Measurements from ENCODE around the gene PDE4D.

The PDE4D gene

DNA sequence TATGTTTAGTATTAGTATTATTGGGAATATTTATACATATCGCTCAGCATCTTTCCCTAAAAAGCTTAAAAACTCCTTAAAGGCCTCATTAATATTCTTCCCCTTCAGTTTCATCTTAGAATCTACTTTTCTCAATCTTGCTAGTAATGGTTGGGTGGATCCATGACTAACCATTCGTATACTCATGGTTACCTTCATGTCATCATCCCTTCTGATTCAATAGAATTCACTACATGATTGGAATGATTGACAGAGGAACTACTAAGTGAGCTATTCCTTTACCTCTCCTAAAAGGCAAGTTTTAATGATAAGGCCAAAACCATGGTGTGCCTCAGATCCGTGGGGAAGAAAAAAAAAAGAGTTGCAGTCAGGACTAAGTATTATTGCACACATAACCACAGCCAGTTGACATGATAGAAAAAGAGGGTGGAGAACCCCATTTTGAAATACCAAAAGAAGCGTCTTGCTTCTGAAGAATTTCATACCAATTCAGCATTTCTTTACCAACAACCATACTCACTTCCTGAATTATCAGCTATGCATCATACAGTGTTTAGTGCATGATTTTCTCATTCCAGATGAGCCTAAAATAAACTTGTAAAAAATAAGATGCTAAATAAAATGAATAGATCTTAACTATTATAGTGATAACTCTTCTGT is 624.6 kb downstream of the PDE4D start:
- no peak for DNase-seq

DNA sequence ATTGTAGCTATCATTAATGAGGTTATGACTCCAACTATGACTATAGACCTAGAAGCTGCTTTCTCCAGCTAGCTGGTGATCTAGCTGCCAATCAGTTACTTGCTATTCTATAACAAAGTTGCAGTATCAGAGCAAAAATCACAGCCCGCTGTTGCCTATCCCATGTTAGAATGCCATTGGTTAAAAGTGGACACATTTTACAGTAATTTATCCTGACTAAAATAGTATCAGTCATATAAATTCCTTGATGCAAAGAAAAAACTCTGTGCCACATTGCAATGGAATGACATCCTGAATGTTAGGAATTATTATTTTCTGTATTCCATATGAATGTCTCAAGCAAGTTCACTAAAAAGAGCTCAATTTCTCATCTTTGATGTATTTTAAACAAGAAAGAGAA is 626.5 kb downstream of the PDE4D start:
- DNase-seq: no peak

DNA sequence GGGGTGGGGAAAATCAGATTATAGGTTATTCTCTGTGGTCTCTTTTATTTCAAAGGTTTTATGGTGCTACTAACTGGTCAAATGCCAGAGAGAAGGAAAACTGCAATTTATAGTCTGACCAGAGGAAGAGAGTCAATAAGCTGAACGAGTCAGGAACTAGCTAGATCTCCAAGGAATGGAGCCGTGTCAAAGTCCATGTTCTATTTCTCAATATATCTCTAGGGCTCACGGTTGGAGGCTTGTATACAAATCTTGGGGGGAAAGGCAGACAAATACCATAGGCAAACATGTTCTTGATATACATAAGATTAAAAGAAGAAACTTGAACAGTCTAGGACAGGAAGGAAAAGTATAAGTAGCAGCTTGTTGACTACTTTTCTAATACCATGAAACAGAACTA is 627.1 kb downstream of the PDE4D start:
- DNase-seq: no peak

DNA sequence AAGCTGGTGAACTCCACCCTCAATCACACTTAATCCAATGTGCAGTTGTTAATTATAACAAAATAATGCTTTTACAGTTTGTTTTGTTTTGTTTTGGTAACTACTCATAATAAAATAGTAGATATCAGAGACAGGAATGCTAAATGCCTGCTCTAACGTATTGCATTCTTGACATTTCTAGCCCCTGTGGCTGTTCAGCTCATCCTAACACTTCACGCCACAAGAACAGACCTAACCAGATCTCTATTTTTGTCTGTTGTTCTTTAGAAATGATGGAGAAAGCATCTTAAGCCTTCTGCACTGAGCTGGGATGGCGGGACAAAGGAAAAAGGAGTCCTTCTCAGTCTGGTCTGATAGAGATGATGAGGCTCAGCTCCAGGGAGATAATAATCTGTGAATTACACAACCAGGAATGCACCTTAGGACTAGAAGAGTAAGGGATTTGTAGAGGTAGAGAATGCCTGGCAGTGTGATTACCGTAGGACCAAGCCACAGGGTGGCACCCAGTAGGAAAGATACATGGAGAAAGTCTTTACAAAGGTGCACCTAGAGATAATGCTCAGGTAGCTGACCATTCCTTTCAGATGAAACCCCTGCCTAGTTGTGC is 628.8 kb downstream of the PDE4D start:
- no peak for DNase-seq

DNA sequence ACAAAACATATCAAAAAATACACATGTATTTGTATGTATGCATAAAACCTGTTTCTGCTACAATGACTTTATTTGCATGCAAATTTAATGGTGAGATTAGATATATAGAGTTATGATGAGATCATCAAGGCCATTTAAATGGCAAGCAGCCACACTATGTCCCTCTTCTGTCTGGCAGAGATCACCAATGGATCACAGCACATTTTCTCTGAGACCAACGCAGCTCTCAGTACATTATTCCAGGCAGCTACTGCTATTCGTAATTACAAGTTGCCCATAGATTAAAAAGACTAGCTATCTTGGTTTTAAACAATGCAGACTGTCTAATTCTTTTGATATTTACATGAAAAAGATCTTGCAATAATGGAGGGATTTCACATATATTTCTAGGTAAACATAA is 629.5 kb downstream of the PDE4D start:
- DNase-seq: no peak

DNA sequence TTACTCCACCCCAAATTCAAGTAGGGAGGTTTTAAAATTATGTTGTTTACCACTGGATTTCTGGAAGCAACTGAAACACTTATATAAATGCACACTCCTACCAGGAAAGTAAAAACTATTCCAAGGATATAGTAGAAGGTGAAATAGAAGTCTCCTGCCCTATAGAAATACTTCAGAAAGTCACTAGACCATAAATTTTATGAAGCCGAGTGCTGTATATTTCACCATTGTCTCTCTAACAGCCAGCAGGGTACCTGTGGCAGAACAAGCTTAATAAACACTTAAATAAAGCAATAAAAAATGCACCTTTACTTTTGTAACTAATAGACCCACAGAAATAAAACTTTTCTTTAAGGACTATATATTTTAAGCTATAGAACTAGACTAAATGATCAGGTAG is 631.6 kb downstream of the PDE4D start:
- DNase-seq: no peak

DNA sequence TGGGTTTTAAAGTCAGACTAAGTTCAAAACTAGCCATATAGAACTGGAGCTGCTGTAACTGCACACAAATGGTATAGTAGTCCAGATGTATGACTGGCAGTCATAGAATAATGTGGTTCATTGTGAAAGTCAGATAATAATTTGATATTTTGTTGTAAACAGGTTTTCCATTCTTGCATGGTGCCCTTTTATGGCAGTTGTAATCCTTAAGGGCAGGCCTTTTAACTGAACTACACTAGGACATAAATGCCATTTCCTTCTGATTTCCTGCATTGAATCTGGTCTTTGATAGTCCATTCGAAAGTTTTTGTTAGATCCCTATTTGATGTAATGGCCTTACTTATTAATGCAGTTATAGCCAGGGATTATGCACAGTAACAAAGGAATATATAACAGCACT is 632.6 kb downstream of the PDE4D start:
- no peak for DNase-seq

DNA sequence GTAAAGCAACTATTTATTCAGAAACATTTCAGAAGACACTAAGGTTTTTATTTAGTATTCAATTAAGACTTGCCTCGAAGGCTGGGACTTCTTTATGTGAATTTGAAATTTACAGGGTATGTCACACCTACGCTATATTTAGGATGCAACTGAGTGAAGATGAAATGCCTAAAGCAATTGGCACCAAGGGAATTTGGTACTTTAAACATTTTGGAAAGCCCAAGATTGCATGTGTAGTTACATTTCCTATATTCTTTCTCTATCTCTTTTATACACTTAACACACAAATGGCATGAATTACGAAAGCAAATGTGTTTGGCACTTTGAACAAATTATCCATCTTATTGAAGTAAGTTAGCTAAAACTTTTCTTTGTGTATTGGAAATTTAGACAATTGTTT is 633.3 kb downstream of the PDE4D start:
- DNase-seq: no peak

DNA sequence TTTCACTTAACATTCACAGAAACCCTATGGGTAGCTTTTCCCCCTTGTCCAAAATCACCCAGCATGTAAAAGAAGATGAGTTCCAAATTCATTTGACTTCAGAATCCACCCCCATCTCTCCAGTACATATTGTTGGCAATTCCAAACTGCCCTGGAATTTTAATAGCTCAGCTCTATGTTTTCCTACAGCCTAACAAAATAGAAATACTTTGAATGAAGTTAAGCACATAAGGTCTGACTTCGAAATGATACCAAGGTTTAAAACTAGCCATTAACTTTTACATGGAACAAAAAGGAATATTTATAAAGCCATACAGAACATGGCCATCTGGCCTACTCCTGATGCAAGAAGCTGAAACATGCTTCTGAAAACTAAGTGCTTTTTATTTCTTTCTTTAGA is 634.3 kb downstream of the PDE4D start:
- DNase-seq: no peak

DNA sequence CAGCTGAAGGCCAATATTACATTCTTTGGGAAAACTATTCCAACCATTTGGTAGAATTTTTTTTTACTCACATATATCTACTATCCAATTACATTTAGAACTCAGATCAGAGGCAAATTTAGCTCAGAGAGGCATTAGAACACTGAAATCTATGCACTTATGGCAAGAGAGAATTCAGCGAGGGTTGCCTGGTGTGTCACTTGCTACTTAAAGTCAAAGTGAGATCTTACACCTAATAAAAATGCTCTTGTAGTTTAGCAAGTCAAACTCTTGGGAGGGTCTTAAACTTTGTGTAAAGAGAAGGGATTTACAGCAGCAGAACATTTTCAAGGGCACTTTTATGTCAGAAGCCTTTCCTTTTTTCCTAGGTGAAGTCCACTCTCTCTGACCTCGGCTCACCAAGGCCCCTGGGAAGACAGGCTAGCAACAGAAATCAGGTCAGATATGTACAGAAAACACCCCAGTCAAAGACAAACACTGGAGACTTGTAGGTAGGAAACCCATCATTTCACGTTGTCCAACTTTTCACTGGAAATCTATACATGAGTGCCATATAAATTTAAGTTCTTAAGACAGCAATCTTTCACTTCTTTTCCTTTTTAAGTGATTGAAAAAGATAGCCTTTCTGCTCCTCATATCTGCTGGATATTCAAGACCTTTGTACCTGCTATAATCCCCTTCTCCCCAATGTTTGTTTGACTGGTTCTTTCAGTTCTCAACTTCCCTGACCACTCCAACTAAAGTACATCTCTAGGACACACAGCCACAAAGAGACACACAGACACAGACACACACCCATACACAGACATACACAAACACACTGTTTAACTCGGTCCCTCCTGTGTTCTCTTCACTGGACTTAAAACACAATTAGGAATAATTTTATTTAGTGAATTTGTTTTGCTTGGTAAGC is 635.8 kb downstream of the PDE4D start:
- no peak for DNase-seq

DNA sequence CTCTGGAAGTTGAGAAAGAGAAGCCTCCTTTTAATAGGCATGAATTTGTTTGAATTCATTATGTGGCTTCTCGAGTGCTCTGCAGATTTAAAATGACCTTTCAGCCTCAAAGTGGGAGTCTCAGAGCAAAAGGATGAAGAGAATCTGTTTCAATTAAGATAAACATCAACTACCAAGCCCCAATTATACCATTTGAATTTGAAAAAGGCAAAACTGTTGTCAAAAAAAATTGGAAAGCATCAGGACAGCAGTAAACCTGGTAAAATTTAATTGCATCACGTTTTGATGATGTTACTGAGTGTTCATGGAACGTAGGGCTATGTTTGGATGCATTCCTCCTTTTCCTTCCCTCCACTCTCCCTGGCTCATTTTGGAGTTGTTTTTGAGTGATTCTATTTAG is 637.2 kb downstream of the PDE4D start:
- no peak for DNase-seq

DNA sequence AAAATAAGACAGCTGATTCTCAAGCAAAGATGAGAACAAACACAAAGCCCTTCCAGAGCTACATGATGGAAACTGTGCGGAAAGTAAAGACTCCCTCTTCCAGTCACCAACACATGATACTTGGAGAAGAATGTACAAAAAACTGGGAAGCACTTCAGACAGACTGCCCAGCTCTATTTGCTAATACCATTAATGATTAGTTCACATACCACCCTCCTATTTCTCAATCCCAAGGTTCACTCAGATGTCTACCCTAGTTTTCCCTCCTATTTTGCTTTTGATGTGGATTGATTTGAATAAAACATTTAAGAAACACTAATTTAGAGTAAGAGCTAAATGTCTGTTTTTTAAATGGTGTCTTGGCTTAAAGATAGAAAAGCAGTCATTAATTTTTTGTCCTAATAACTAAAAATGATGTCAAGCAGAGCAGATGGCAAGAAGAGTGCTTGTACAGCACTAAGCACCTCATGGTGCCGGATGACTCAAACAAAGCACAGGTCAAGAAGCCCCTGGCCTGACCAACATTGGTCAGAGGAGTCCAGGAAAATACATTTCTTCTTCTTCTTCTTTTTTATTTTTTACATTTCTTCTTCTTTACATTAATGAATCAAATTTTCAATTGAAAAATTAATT is 639.4 kb downstream of the PDE4D start:
- no peak for DNase-seq

DNA sequence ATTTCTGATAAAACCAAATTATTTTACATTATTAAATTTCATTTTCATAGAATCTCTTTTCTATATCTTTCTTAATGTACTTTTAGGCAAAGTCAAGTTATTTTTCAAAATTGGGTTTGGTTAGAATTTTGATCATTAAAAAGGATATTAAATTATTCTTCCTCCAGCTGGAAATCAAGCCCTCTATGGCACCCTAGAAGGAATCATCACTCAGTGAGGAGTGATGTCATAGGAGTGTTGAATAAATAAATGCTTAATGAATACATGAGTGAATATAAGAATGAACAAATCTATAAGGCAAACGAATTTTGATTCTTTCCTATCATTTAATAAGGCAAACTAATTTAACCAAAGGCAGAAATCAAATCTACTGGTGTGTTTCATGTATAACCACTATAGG is 639.9 kb downstream of the PDE4D start:
- no peak for DNase-seq

DNA sequence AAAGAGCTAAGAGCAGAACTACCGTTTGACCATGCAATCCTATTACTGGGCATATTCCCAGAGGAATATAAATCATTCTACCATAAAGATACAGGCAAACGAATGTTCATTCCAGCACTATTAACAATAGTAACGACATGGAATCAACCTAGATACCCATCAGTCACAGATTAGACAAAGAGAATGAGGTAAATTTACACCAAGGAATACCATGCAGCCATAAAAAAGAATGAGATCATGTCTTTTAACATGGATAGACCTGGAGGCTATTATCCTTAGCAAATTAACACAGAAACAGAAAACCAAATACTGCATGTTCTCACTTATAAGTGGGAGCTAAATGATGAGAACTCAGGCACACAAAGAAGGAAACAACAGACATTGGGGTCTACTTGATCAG is 641.9 kb downstream of the PDE4D start:
- no peak for DNase-seq

DNA sequence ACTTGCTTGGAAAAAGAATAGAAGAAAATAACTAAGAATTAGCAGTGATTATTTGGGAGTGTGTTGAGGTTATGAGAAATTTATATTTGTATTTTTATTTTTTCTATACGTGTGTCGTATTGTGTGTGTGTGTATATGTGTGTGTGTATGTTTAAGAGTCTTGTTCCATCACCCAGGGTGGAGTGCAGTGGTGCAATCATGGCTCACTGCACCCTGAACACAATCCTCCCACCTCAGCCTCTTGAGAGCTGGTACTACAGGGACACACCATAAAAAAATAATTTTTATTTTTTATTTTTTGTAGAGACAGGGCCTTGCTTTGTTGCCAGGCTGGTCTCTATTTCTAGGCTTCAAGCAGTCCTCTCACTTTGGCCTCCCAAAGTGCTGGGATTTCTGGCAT is 643.8 kb downstream of the PDE4D start:
- DNase-seq: no peak

DNA sequence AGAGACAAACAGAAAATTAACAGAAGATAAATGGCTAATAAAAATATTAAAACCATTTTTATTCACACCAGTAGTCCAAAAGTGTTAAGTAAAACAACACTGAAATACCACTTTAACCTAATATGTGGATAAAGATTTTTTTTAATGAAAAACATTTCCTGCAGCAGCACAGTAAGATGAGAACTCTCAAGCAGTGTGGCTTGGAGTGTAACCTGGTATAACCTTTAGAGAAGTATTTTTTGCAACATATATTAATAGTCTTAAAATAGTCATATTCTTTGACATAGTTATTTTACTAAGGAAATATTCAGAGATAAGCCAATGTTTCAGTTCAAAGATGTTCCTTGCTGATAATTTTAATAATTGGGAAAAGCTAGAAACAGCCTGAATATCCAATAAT is 644.4 kb downstream of the PDE4D start:
- DNase-seq: no peak

DNA sequence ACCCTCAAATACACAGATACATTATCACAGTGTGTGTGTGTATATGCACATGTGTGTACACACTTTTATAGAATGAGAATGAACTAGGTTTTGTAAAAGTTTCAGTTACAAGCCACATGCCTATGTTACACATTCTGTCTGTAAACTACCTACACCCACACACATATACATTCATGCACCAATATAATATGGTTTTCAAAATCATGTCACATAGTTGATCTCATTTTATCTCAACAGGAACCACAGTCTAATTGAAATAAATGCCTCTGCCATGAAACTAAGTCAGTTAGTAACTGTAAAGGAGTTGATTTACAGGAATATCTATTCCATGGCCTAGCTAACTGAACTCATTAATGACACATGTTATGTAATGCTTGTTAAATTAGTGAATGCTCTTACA is 646.6 kb downstream of the PDE4D start:
- DNase-seq: no peak

DNA sequence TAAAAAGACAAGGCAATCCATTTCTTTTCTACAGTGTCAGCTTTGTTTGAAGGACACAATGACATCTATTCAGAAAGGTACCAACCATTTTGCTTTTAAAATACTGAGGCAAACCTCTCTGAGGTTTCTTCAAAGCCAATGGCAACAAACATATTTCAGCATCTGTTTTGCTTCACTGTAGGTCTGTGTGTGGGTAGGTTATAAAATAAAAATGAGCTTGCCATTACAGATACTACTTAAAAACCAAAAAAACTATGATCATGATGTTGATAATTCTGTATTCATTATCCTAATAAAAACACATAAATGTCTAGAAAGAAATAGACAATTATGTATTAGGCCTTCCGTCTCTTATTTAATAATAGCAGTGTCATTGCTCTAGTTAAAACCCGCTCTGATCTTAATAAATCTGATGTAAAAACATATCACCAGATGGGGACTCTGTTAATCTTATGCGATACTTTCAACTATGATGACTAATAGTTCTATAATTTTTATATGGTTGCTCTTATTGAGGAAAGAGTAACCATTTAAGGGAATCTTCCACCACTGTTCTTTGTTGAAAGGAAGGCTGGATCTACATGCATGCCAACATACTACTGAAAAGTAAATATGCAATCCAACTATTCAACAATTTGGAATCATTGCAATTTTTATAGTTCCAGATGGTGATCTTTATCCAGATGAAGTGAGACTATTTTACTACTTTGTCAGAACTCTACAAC is 647.2 kb downstream of the PDE4D start:
- no peak for DNase-seq

DNA sequence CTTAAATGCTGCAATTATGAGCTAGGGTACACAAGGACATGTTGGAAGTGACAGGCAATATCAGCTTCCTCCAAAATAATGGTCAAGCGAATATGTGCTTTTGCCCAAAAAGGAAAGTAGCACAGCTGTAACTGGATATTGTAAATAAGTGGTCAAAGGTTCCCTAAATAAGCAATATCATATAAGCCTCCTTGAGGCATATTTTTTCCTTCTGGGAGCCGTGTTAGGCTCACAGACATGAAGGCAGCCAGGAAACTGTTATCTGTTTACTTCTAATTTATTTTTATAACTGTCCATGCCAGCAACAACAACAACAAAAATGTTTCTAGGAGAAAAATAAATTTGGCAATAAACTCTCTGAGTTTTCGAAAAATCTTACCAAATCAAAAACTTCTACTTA is 648.3 kb downstream of the PDE4D start:
- DNase-seq: no peak

DNA sequence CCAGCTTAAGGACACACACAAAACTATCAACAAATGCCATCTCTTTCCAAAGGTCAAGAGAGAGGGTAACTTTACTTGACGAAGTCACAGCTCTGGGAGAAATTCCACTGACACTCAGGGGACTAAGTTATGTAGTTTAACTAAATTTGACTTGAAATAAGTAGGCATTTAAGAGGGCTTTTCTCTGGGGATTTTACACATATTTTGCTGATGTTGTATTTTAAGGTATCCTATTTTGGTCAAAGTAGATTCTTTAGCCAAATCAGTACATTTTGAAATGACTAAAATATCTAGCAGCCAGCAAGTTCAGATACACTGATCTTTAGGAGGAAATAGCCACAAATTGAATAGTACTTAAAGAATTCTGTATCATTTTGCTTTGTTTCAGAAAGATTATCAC is 652.0 kb downstream of the PDE4D start:
- DNase-seq: no peak

DNA sequence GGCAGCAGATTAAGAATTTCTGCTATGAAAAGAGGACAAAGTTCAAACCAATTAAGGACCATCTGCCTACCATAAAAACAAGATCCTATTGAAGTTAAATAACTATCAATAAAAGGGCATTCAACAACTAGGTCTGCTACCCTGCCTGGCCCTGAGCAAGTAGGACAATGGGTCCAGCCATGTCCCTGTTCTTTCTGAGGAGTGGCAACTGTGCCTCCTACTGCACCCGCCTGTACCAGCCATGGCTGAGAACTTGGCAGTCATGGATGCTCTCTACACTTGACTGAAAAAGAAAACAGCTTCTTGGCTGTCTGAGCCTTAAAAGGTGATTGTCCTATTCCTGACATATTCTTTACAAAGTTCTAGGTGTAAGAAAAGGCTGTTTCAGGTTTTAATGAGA is 652.4 kb downstream of the PDE4D start:
- no peak for DNase-seq

DNA sequence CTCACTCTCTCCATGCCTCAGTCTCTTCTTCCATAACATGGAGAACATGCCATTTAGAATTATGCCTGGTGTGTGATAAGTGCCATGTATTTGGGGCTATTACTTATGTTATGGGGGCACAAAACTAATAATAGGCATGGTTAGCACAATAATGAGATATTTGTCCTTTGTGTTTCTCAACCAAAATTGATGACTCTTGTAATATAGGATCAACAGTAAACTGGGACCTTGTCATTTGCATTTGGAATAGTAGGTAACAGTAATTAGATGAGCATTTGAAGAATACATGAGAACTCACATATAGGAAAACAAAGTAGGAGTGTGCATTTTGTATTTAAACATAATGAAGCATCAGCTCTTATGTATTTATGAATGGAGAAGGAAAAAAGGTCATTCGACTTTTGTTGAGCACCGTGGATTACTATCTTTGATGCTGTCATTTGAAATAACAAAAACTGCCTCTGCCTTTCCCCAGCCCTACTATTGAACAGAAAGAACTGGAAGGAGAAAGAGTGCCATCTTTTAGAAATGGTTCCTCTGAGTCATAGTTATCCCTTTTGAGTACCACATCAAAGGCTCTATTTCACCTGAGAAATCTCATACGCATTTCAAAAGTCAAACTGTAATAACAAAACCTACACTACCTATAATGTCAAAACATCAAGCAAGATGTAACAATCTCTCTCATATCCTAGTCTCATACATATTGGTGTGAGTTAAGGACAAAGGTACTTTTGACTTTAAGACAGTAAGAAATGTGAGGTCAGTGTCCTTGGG is 655.2 kb downstream of the PDE4D start:
- DNase-seq: no peak
